PC-3 (cell line): Measurements from ENCODE around the gene TAB3.

Experiments
- EZH2 ChIP-seq: fragments of 300-600 bp; sonication (generic); IDR thresholded peaks from one replicate; pipeline ENCODE4 v1.6.1; 2017; ENCODE audit warnings: antibody characterized with exemption, mild to moderate bottlenecking, low read length; ENCODE audit not compliant: unreplicated experiment
- EZH2phosphoT487 ChIP-seq: fragments of 300-600 bp; sonication (generic); IDR thresholded peaks from 2 replicates; pipeline ENCODE4 v1.6.1; 2018; ENCODE audit warnings: mild to moderate bottlenecking, antibody characterized with exemption, low read length, borderline replicate concordance
- TF ChIP-seq, protein P1 (sequence below): fragments of 300-600 bp; sonication (generic); conservative IDR thresholded peaks from 2 replicates; pipeline ENCODE4 v1.5.1; 2017; ENCODE audit warnings: antibody characterized with exemption, low read depth, mild to moderate bottlenecking, low read length

DNA sequence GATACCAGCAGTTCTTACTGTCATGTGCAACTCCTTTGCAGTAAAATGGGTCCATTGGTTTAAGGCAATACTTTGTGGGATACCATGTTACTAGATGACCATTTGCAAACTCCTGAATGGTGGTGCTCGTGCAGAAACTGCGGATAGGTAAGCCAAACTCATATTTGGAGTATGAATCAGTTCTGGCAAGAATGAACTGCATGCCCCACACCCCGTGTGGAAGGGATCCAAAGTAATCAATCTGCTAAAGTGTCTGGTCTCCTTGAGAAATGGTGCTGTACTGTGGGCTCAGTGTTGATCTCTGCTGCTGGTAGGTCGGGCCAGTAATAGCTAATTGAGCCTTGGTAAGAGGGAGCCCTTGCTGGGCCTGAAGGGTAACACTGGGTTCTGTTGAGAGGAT, 4.2 kb upstream of the TAB3 start:
- TF ChIP-seq, protein P1, sequence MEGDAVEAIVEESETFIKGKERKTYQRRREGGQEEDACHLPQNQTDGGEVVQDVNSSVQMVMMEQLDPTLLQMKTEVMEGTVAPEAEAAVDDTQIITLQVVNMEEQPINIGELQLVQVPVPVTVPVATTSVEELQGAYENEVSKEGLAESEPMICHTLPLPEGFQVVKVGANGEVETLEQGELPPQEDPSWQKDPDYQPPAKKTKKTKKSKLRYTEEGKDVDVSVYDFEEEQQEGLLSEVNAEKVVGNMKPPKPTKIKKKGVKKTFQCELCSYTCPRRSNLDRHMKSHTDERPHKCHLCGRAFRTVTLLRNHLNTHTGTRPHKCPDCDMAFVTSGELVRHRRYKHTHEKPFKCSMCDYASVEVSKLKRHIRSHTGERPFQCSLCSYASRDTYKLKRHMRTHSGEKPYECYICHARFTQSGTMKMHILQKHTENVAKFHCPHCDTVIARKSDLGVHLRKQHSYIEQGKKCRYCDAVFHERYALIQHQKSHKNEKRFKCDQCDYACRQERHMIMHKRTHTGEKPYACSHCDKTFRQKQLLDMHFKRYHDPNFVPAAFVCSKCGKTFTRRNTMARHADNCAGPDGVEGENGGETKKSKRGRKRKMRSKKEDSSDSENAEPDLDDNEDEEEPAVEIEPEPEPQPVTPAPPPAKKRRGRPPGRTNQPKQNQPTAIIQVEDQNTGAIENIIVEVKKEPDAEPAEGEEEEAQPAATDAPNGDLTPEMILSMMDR = no peak
- no peak for TF ChIP-seq EZH2
- TF ChIP-seq EZH2phosphoT487 = no peak
